HCEC 1CT (cell line): ENCODE measurements around the gene HSP90AB1.
"Not testable (repeated sequence)": the region's sequence is repeated elsewhere in the genome, so short reads cannot be mapped to it uniquely, and the experiment has no call there.

Experiments
- DNase-seq: peaks from one replicate; pipeline ENCODE4 v3.0.0-alpha.2; 2017

The HSP90AB1 gene

GRCh38 chr6:44222486-44223318 lies 24.2 kb upstream of the HSP90AB1 start:
- peak; percentile 13 for DNase-seq

- peak; percentile 43 for DNase-seq
These were observed 23.4 kb upstream of the HSP90AB1 start, which contains the start of gene SLC29A1 for GRCh38 chr6:44223319-44224028. TSS of gene SLC29A1 (plus strand) at chr6:44223595. CDS start at chr6:44227314, 3,719 bp downstream.

- DNase-seq, result no peak
These were observed 22.6 kb upstream of the HSP90AB1 start for GRCh38 chr6:44224029-44224964.

GRCh38 chr6:44224965-44225305 lies 22.0 kb upstream of the HSP90AB1 start:
- DNase-seq, result no peak

- DNase-seq, result no peak
These were observed 21.1 kb upstream of the HSP90AB1 start for GRCh38 chr6:44225579-44226325.

GRCh38 chr6:44226368-44227147 lies 20.3 kb upstream of the HSP90AB1 start:
- DNase-seq, result no peak

GRCh38 chr6:44227148-44227793 lies 19.6 kb upstream of the HSP90AB1 start:
- DNase-seq, result no peak

- no peak for DNase-seq
These were observed 18.9 kb upstream of the HSP90AB1 start for GRCh38 chr6:44228031-44228430.

GRCh38 chr6:44228433-44228832 lies 18.5 kb upstream of the HSP90AB1 start:
- DNase-seq, result no peak

GRCh38 chr6:44228836-44229235 lies 18.1 kb upstream of the HSP90AB1 start:
- no peak for DNase-seq

- no peak for DNase-seq
These were observed 17.4 kb upstream of the HSP90AB1 start for GRCh38 chr6:44229376-44230033.

GRCh38 chr6:44230034-44230675 lies 16.7 kb upstream of the HSP90AB1 start:
- DNase-seq, result no peak

GRCh38 chr6:44231426-44231825 lies 15.5 kb upstream of the HSP90AB1 start:
- not testable (repeated sequence) for DNase-seq

- no peak for DNase-seq
These were observed 14.0 kb upstream of the HSP90AB1 start for GRCh38 chr6:44232676-44233566.

- DNase-seq, result no peak
These were observed 13.3 kb upstream of the HSP90AB1 start for GRCh38 chr6:44233567-44234100.

GRCh38 chr6:44234101-44235025 lies 12.5 kb upstream of the HSP90AB1 start:
- peak; percentile 72 for DNase-seq

- DNase-seq, result no peak
These were observed 11.6 kb upstream of the HSP90AB1 start for GRCh38 chr6:44235269-44235668.
